K562 (cell line): ENCODE measurements around the gene PLAGL1. TPM values are rescaled to one million over a fixed set of nuclear protein-coding genes. Genes with fewer than 3 reads are reported as not detected.

ENCODE experiments used
- ATAC-seq: fragments of 200-7000 bp; cut with Tn5 transposase; 3 replicates; pipeline ENCODE4 v1.9.1; 2020; ENCODE audit warnings: moderate library complexity
- BruUV-seq: library from RNA; stranded (reverse); fragments of 400-500 nt; replicated peaks from 2 replicates; lab custom pipeline; 2021; lab: Mats Ljungman, UMichigan
- CTCF ChIA-PET: fragments of 300-600 bp; formaldehyde crosslinking; extraction: SDS; loops from one replicate; lab custom pipeline; 2021; ENCODE audit warnings: low intra/inter-chr PET ratio; lab: Yijun Ruan, JAX
- POLR2A ChIA-PET: fragments of 300-600, 350-650 bp; sonication (Branson Sonifier 250); formaldehyde crosslinking; extraction: SDS; loops from one replicate; lab custom pipeline; 2021; ENCODE audit warnings: antibody characterized with exemption, inconsistent platforms; lab: Yijun Ruan, JAX
- DNase-seq, 4 experiments: peaks; one replicate each; pipeline versions ENCODE4 v3.0.0 to v3.0.0-alpha.2; 2011 to 2018; ENCODE audit warnings: low spot score in 3 of 4, mixed read lengths in 3 of 4; ENCODE audit errors: extremely low read depth in 1 of 4
- FAIRE-seq: peaks from 2 replicates; lab custom pipeline; 2011; peaks lifted over from hg19 to GRCh38; lab: Jason Lieb, UNC
- H2AFZ ChIP-seq: 2 replicates; pipeline ENCODE4 v1.6.0; 2011; ENCODE audit warnings: low read depth, low read length, control low read depth, inconsistent platforms
- H3K27ac ChIP-seq: fragments of 200-600 bp; 3 replicates; pipeline ENCODE4 v1.8.0; 2011; ENCODE audit warnings: low read depth, mild to moderate bottlenecking, control low read depth, inconsistent platforms, low read length, moderate library complexity, mixed read lengths; ENCODE audit errors: extremely low read depth
- H3K27me3 ChIP-seq, 2 experiments: fragments of 300-600 bp in 1 of 2; 2 replicates in 1 of 2; 3 replicates in 1 of 2; pipeline versions ENCODE4 v1.6.0 to v1.8.0; 2011; ENCODE audit warnings: inconsistent platforms in 2 of 2, low read length in 2 of 2, mild to moderate bottlenecking in 1 of 2, mixed read lengths in 1 of 2, moderate library complexity in 1 of 2; ENCODE audit not compliant: control insufficient read depth in 2 of 2, insufficient read depth in 2 of 2
- H3K36me3 ChIP-seq: fragments of 300-600 bp; 3 replicates; pipeline ENCODE4 v1.8.0; 2011; ENCODE audit warnings: mild to moderate bottlenecking, low read length, inconsistent platforms; ENCODE audit not compliant: control insufficient read depth, insufficient read depth
- H3K4me1 ChIP-seq, 2 experiments: fragments of 200-600 bp in 1 of 2; replicated peaks in 1 of 2; 2 replicates in 1 of 2; 3 replicates in 1 of 2; pipeline versions ENCODE4 v1.5.1 to v1.8.0; 2011; ENCODE audit warnings: inconsistent platforms in 2 of 2, low read length in 2 of 2, mild to moderate bottlenecking in 1 of 2, mixed read lengths in 1 of 2, moderate library complexity in 1 of 2; ENCODE audit not compliant: control insufficient read depth in 2 of 2, insufficient read depth in 2 of 2
- H3K4me2 ChIP-seq: 2 replicates; pipeline ENCODE4 v1.6.1; 2011; ENCODE audit warnings: low read length, control low read depth, inconsistent platforms, mixed read lengths; ENCODE audit not compliant: insufficient read depth
- H3K4me3 ChIP-seq: fragments of 200-600 bp; sonication (generic), shearing (Covaris generic); 2 replicates; pipeline ENCODE4 v1.5.1; 2016; ENCODE audit warnings: control low read depth, inconsistent platforms
- H3K79me2 ChIP-seq: fragments of 200-600 bp; 3 replicates; pipeline ENCODE4 v1.8.0; 2011; ENCODE audit warnings: low read length, inconsistent platforms; ENCODE audit not compliant: control insufficient read depth, insufficient read depth
- H3K9ac ChIP-seq, 2 experiments: 2 replicates each; pipeline versions ENCODE4 v1.6.0 to v1.6.1; 2011; ENCODE audit warnings: low read depth in 2 of 2, low read length in 2 of 2, control low read depth in 1 of 2, inconsistent platforms in 1 of 2, mild to moderate bottlenecking in 1 of 2, mixed read lengths in 1 of 2; ENCODE audit not compliant: insufficient read depth in 1 of 2
- H3K9me1 ChIP-seq: one replicate; pipeline ENCODE4 v1.6.0; 2011; ENCODE audit warnings: inconsistent platforms, mild to moderate bottlenecking, low read length, moderate library complexity; ENCODE audit not compliant: control insufficient read depth, insufficient read depth
- H3K9me3 ChIP-seq: replicated peaks from 2 replicates; pipeline ENCODE4 v1.5.1; 2011; ENCODE audit warnings: low read depth, low read length, inconsistent platforms; ENCODE audit not compliant: control insufficient read depth, insufficient read depth
- H4K20me1 ChIP-seq: replicated peaks from 2 replicates; pipeline ENCODE4 v1.6.1; 2011; ENCODE audit warnings: low read length, inconsistent platforms, mixed read lengths; ENCODE audit not compliant: control insufficient read depth, insufficient read depth
- CEBPB ChIP-seq: fragments of 450-650 bp; IDR thresholded peaks from 2 replicates; pipeline ENCODE4 v1.6.1; 2016; ENCODE audit warnings: missing genetic modification characterization, missing compliant biosample characterization
- CEBPG ChIP-seq, 3 experiments: fragments of 200-800 bp in 1 of 3; sonication (Bioruptor generic) in 1 of 3; sonication (generic) in 1 of 3; formaldehyde crosslinking in 1 of 3; IDR thresholded peaks in 2 of 3; conservative IDR thresholded peaks in 1 of 3; 2 replicates each; pipeline versions ENCODE4 v1.6.1 to v1.8.0; 2016 to 2022; ENCODE audit warnings: missing compliant biosample characterization in 2 of 3, missing genetic modification characterization in 2 of 3, mild to moderate bottlenecking in 1 of 3, missing genetic modification reagents in 1 of 3
- CREB1 ChIP-seq, 2 experiments: sonication (generic) in 1 of 2; formaldehyde crosslinking in 1 of 2; IDR thresholded peaks; 2 replicates each; pipeline versions ENCODE4 v1.6.1 to v1.8.0; 2012 to 2022; ENCODE audit warnings: inconsistent platforms in 1 of 2, mild to moderate bottlenecking in 1 of 2, missing genetic modification reagents in 1 of 2, moderate library complexity in 1 of 2
- HNRNPH1 ChIP-seq: fragments of 200-400 bp; formaldehyde crosslinking; optimal IDR thresholded peaks from 2 replicates; pipeline ENCODE3; 2017; ENCODE audit warnings: low read depth, mild to moderate bottlenecking, low read length, moderate library complexity
- MEIS2 ChIP-seq: fragments of 450-650 bp; IDR thresholded peaks from 2 replicates; pipeline ENCODE4 v1.6.1; 2014; ENCODE audit warnings: mild to moderate bottlenecking; ENCODE audit not compliant: partially characterized antibody
- MIER1 ChIP-seq: fragments of 450-650 bp; IDR thresholded peaks from 2 replicates; pipeline ENCODE4 v1.6.1; 2016; ENCODE audit warnings: antibody characterized with exemption, mild to moderate bottlenecking, low read depth
- NCOR1 ChIP-seq: fragments of 450-650 bp; IDR thresholded peaks from 2 replicates; pipeline ENCODE4 v1.6.1; 2016; ENCODE audit warnings: mild to moderate bottlenecking, moderate library complexity
- WGBS: fragments of 100-300 bp; shearing (Covaris generic); methylation state at CpG from one replicate; pipeline ENCODE4 v1.1.6; 2016; ENCODE audit warnings: low coverage, mixed read lengths; ENCODE audit not compliant: insufficient coverage; ENCODE audit errors: missing lambda C conversion rate; 5-methylcytosine and 5-hydroxymethylcytosine counted together
- in situ Hi-C: fragments of 300-500 bp; cut with MboI; formaldehyde crosslinking; loops from 4 replicates; pipeline ENCODE4 v1.15.0; 2018; ENCODE audit warnings: inconsistent platforms, mixed read lengths
- intact Hi-C: fragments of 100-400 bp; cut with micrococcal nuclease; formaldehyde crosslinking; loops from 2 replicates; pipeline ENCODE4 v1.14.2; 2022
- polyA plus RNA-seq, 8 experiments: library from polyadenylated mRNA; depleted of rRNA in 4 of 8; stranded (reverse) in 5 of 8; unstranded in 3 of 8; fragments of >200 nt; fragmentation: Nextera tagmentation in 2 of 8; fragmentation: Illumina TruSeq in 1 of 8; extraction: Ambion mirVana in 2 of 8; extraction: Trizol in 1 of 8; gene quantifications; 2 replicates each; pipeline versions ENCODE4 v1.2.1 to v1.2.3, GENCODE V29; 2011 to 2014; ENCODE audit warnings: inconsistent platforms in 1 of 8, missing spikeins in 1 of 8
- total RNA-seq, 7 experiments: library from RNA; depleted of rRNA in 6 of 7; stranded (reverse); fragments of >200 nt in 6 of 7; fragmentation: Illumina TruSeq in 2 of 7; extraction: Trizol in 2 of 7; gene quantifications; 2 replicates each; pipeline versions ENCODE4 v1.2.1 to v1.2.3, GENCODE V29; 2011 to 2021; ENCODE audit warnings: low replicate concordance in 1 of 7
- TF ChIP-seq, protein P1 (sequence below): sonication (generic); formaldehyde crosslinking; IDR thresholded peaks from 2 replicates; pipeline ENCODE4 v1.8.0; 2023; ENCODE audit warnings: missing genetic modification reagents, mild to moderate bottlenecking, borderline replicate concordance

PLAGL1 gene
- total and polyA plus RNA-seq, 9 of the 15 experiments (the other 6 are each of a cell fraction or from before 2014, with no cell fraction given): 4.9 to 29.6 (median 13.2) TPM

DNA sequence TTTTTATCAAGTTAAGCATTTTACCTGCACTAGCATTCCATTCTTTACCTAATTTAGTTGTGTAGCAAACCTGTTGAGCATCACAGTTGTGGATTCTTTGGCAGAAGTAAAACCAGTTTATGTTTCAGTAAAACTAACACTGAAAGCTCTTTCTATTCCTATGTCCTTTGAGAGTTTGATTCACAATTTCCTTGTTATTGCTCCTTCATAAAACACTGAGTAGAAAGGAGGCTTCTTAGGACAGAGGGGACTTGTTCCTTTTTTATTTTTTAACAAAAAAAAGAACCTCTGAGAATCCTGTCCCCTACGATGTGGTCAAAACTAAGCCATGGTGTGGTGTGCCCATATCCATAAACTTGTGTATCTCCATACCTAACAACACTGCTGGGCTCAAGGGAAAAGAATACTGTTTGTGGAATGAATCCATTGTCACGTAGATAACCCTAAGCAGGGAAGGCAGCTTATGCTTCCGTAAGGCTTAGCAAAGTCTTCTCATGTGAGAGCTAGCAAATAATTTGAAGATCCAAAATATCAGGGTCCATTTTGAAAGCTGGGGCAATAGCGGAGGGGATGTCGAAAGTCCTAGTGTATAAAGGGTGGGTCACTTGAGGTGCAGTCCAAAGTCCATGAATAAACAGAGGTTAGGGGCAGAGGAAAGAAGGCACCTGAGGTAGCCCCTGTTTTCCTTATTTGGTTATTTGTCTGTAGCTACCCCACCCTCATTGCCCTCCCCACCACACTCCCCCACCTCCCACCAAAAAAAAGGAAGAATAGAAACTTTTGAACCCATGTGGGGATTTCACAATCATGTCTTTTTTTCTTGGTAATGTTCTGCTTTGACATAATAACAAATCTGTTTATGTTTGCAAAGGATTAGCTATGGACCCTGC is 71.0 kb downstream of the PLAGL1 start:
- TF ChIP-seq, protein P1, sequence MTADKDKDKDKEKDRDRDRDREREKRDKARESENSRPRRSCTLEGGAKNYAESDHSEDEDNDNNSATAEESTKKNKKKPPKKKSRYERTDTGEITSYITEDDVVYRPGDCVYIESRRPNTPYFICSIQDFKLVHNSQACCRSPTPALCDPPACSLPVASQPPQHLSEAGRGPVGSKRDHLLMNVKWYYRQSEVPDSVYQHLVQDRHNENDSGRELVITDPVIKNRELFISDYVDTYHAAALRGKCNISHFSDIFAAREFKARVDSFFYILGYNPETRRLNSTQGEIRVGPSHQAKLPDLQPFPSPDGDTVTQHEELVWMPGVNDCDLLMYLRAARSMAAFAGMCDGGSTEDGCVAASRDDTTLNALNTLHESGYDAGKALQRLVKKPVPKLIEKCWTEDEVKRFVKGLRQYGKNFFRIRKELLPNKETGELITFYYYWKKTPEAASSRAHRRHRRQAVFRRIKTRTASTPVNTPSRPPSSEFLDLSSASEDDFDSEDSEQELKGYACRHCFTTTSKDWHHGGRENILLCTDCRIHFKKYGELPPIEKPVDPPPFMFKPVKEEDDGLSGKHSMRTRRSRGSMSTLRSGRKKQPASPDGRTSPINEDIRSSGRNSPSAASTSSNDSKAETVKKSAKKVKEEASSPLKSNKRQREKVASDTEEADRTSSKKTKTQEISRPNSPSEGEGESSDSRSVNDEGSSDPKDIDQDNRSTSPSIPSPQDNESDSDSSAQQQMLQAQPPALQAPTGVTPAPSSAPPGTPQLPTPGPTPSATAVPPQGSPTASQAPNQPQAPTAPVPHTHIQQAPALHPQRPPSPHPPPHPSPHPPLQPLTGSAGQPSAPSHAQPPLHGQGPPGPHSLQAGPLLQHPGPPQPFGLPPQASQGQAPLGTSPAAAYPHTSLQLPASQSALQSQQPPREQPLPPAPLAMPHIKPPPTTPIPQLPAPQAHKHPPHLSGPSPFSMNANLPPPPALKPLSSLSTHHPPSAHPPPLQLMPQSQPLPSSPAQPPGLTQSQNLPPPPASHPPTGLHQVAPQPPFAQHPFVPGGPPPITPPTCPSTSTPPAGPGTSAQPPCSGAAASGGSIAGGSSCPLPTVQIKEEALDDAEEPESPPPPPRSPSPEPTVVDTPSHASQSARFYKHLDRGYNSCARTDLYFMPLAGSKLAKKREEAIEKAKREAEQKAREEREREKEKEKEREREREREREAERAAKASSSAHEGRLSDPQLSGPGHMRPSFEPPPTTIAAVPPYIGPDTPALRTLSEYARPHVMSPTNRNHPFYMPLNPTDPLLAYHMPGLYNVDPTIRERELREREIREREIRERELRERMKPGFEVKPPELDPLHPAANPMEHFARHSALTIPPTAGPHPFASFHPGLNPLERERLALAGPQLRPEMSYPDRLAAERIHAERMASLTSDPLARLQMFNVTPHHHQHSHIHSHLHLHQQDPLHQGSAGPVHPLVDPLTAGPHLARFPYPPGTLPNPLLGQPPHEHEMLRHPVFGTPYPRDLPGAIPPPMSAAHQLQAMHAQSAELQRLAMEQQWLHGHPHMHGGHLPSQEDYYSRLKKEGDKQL (CRISPR knock-in tag): no peak
- TF ChIP-seq NCOR1: no peak
- no peak for TF ChIP-seq CREB1 (IDR thresholded peaks at IDR 0.05)
- no peak for TF ChIP-seq CREB1 (CRISPR knock-in tag; IDR thresholded peaks at IDR 0.05)
- TF ChIP-seq CEBPB: peak; percentile 37; the same call in 1 of the 2 replicates
- TF ChIP-seq MEIS2: no peak
- no peak for TF ChIP-seq CEBPG (CRISPR knock-in tag; IDR thresholded peaks at IDR 0.05)
- TF ChIP-seq CEBPG (tag; conservative IDR thresholded peaks at IDR 0.05 in 1 of 2, IDR thresholded peaks at IDR 0.05 in 1 of 2): 0 out of 4 replicates have a peak, but pooled peaks of 1 of the 2 experiments have one; percentile 12
- no peak for TF ChIP-seq HNRNPH1
- TF ChIP-seq MIER1: no peak
- POLR2A ChIA-PET: interaction anchor here (0.8 kb wide), 1 partner anchor 9 kb away, joined by 4 read pairs; no protein-coding TSS in a partner anchor
- in situ Hi-C loops: no loop called here

More for the DNA sequence above, 71.0 kb downstream of the PLAGL1 start:
- H3K79me2 ChIP-seq: no peaks in the 10 kb centered on the region
- no peak overlapping the region for H3K9ac ChIP-seq
- no peaks in the 10 kb centered on the region for H3K9me3 ChIP-seq
- H3K4me1 ChIP-seq: no peaks in the 10 kb centered on the region
- H2AFZ ChIP-seq: no peak overlapping the region
- FAIRE-seq (no peak), DNase-seq (peak in 1 of 4 experiments; percentile 3), ATAC-seq (no peak)
- H3K27ac ChIP-seq: no peak overlapping the region
- CTCF ChIA-PET: no interaction called here
- no peaks in the 10 kb centered on the region for H3K9me1 ChIP-seq
- no TSS peak for BruUV-seq
- intact Hi-C loops: no loop called here
- no peak overlapping the region for H3K4me2 ChIP-seq
- peaks cover 0 to 7% of the 10 kb centered on the region in 2 experiments; a peak in 1 of 5 replicates for H3K27me3 ChIP-seq
- no peak overlapping the region for H3K4me3 ChIP-seq
- 22% methylated on average over 5 of the region's 5 CpGs for WGBS
- no peaks in the 10 kb centered on the region for H3K36me3 ChIP-seq
- no peaks in the 10 kb centered on the region for H4K20me1 ChIP-seq
